Heart left ventricle (tissue), 13 donors: ENCODE data around the gene TFDP1.

Experiments
- CTCF ChIP-seq, 12 donors: fragments of 200-600 bp; sonication (generic) in 4 of 12; IDR thresholded peaks; one replicate each; pipeline versions ENCODE4 v1.5.0 to v1.8.0; 2018 to 2022; ENCODE audit warnings: antibody characterized with exemption in 12 of 12, mild to moderate bottlenecking in 5 of 12
- POLR2A ChIP-seq, 2 donors: fragments of 450-650 bp; IDR thresholded peaks; one replicate each; pipeline ENCODE4 v1.6.1; 2017; ENCODE audit warnings: antibody characterized with exemption in 2 of 2, mild to moderate bottlenecking in 2 of 2, moderate library complexity in 2 of 2
- donor health status: ischemic (EF 13 %, LVEDD 7.1; RV severe dilation, severe dysfunction).
- donor health status: DM: no; HTN: yes; CAD: no.
- donor health status: DM: no; HTN: no; CAD: no.
- donor health status: ischemic (EF 25% LVEDD 6.9; RV normal size, moderate dysfunction).
- donor health status: ischemic (EF 25% LVEDD 5.7; RV mildly dilated, moderate dysfunction).
- donor health status: ischemic (EF 35%, LVEDD 5.7; RV mildly dilated, moderate dysfunction).
- donor health status: nonischemic (EF 11% LVEDD 7.7; RV severe dilation, severe dysfunction).
- donor health status: DM: yes; HTN: yes; CAD: no.
- donor health status: PGD.
- donor health status: ischemic (EF 29% LVEDD 5.4; RV normal size, mild dysfunction).
- donor health status: nonischemic (EF 23%, LVEDD 6.1; RV moderate dilation, normal function).

- TF ChIP-seq CTCF (IDR thresholded peaks at IDR 0.05) (no peak), POLR2A (IDR thresholded peaks at IDR 0.05) (no peak)
These were observed 45.9 kb upstream of the TFDP1 start for GRCh38 chr13:113538689-113539058.
